Upper lobe of left lung (tissue), 6 donors: Measurements from ENCODE around the gene ZNF544. TPM values are rescaled to one million over a fixed set of nuclear protein-coding genes. Genes with fewer than 3 reads are reported as not detected.

Source experiments
- ATAC-seq, 2 donors: fragments of 200-7000 bp; cut with Tn5 transposase; one replicate each; pipeline ENCODE4 v1.9.1; 2022; ENCODE audit warnings: mild to moderate bottlenecking in 2 of 2, moderate library complexity in 2 of 2; ENCODE audit not compliant: low FRiP score in 2 of 2
- DNase-seq, 2 donors: peaks; one replicate each; pipeline ENCODE4 v3.0.0-alpha.2; 2019 to 2020
- H3K27ac ChIP-seq, 4 donors: fragments of 200-600 bp; sonication (generic); one replicate each; pipeline ENCODE4 v1.5.1; 2016 to 2019
- H3K27me3 ChIP-seq, 4 donors: fragments of 200-600 bp; sonication (generic); one replicate each; pipeline ENCODE4 v1.5.1; 2017 to 2019
- H3K36me3 ChIP-seq, 4 donors: fragments of 200-600 bp; sonication (generic); one replicate each; pipeline ENCODE4 v1.5.1; 2016 to 2019
- H3K4me1 ChIP-seq, 4 donors: fragments of 200-600 bp; sonication (generic); one replicate each; pipeline ENCODE4 v1.5.1; 2018 to 2019
- H3K4me3 ChIP-seq, 4 donors: fragments of 200-600 bp; sonication (generic); one replicate each; pipeline ENCODE4 v1.5.1; 2017 to 2019; ENCODE audit warnings: mild to moderate bottlenecking in 2 of 4, moderate library complexity in 1 of 4
- H3K9me3 ChIP-seq, 4 donors: fragments of 200-600 bp; sonication (generic); one replicate each; pipeline ENCODE4 v1.5.1; 2018 to 2019
- CTCF ChIP-seq, 6 experiments: fragments of 450-650 bp in 4 of 6; fragments of 200-600 bp in 2 of 6; sonication (generic) in 2 of 6; IDR thresholded peaks; one replicate each; pipeline ENCODE4 v1.5.1; 2016 to 2019; ENCODE audit warnings: antibody characterized with exemption in 6 of 6
- EP300 ChIP-seq, 4 donors: sonication (generic); formaldehyde crosslinking; IDR thresholded peaks; one replicate each; pipeline ENCODE4 v1.5.1; 2017; ENCODE audit warnings: antibody characterized with exemption in 4 of 4, control low read depth in 2 of 4
- POLR2A ChIP-seq, 4 donors: fragments of 450-650 bp; IDR thresholded peaks; one replicate each; pipeline ENCODE4 v1.5.1; 2016 to 2017; ENCODE audit warnings: antibody characterized with exemption in 4 of 4, mild to moderate bottlenecking in 2 of 4
- POLR2AphosphoS5 ChIP-seq, 2 donors: sonication (generic); formaldehyde crosslinking; IDR thresholded peaks; one replicate each; pipeline ENCODE4 v1.5.1; 2017; ENCODE audit warnings: antibody characterized with exemption in 2 of 2
- WGBS, 2 donors: methylation state at CpG; one replicate each; pipeline ENCODE4 v1.1.5; 2017 to 2018; 5-methylcytosine and 5-hydroxymethylcytosine counted together
- total RNA-seq, 6 donors: library from RNA; depleted of rRNA in 4 of 6; stranded (reverse); fragments of >200 nt in 4 of 6; gene quantifications; one replicate each; pipeline versions ENCODE4 v1.1.0 to v1.2.1, GENCODE V29; 2016 to 2021
- donor health status: DM: no; HTN: no; CAD: no; lungs with moderate emphysema.
- donor health status: DM: no; HTN: yes; CAD: no; lungs with severe emphysema.

The ZNF544 gene
- total RNA-seq, 6 donors from 2014 or later = 12.8 to 36.7 (median 20.8) TPM

DNA sequence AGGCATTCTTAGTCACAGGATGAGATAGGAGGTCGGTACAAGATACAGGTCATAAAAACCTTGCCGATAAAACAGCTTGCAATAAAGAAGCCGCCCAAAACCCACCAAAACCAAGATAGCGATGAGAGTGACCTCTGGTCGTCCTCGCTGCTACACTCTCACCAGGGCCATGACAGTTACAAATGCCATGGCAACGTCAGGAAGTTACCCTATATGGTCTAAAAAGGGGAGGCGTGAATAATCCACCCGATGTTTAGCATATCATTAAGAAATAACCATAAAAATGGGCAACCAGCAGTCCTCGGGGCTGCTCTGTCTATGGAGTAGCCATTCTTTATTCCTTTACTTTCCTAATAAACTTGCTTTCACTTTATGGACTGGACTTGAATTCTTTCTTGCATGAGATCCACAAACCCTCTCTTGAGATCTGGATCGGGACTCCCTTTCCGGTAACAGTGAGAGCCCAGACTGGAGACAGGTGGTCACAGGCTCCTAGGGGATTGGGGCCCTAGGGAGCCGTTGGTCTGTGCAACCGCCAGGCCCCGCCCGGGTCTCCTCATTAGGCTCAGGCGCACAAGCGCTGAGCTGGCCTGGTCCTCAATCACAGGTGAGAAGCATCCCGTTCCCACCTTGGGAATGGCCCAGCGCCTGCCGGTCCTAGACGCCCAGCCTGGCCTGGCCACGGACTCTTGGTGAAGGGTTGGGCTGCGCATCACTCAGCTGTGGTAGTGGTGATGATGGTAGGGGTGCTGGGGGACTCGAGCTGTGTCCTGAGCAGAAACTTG, 10.9 kb upstream of the ZNF544 start:
- no peak overlapping the region for H3K27ac ChIP-seq
- H3K27me3 ChIP-seq = no peaks in the 10 kb centered on the region
- peak in 1 of 2 donors; percentile 57 for ATAC-seq
- H3K36me3 ChIP-seq = peaks cover 3 to 12% (median 8%) of the 10 kb centered on the region in 4 donors
- WGBS, 2 donors = 94 to 97% methylated on average over 25 of the region's 25 CpGs
- no peaks in the 10 kb centered on the region for H3K4me1 ChIP-seq
- TF ChIP-seq EP300 (IDR thresholded peaks at IDR 0.05) = no peak
- no peak for TF ChIP-seq POLR2A (IDR thresholded peaks at IDR 0.05)
- TF ChIP-seq CTCF (IDR thresholded peaks at IDR 0.05) = no peak
- TF ChIP-seq POLR2AphosphoS5 (IDR thresholded peaks at IDR 0.05) = no peak
- H3K4me3 ChIP-seq = no peak overlapping the region
- H3K9me3 ChIP-seq = peaks cover 56 to 94% (median 78%) of the 10 kb centered on the region in 4 donors
- DNase-seq = peak in 1 of 2 donors; percentile 70

- DNase-seq (no peak), ATAC-seq (no peak)
- Histone ChIP-seq H3K9me3 (peaks cover 45 to 92% (median 69%) of the 10 kb centered on the region in 4 donors), H3K36me3 (peaks cover 0 to under 1% (median 0%) of the 10 kb centered on the region in 4 donors), H3K4me1 (no peaks in the 10 kb centered on the region), H3K27ac (no peak overlapping the region), H3K4me3 (no peak overlapping the region), H3K27me3 (no peaks in the 10 kb centered on the region)
- peak in 1 of 6 experiments; percentile 17 for TF ChIP-seq CTCF (IDR thresholded peaks at IDR 0.05)
- no peak for TF ChIP-seq POLR2A (IDR thresholded peaks at IDR 0.05)
- 39 to 55% methylated on average over 9 of the region's 9 CpGs for WGBS, 2 donors
Observed at GRCh38 chr19:58218899-58219298, 9.8 kb upstream of the ZNF544 start.

DNA sequence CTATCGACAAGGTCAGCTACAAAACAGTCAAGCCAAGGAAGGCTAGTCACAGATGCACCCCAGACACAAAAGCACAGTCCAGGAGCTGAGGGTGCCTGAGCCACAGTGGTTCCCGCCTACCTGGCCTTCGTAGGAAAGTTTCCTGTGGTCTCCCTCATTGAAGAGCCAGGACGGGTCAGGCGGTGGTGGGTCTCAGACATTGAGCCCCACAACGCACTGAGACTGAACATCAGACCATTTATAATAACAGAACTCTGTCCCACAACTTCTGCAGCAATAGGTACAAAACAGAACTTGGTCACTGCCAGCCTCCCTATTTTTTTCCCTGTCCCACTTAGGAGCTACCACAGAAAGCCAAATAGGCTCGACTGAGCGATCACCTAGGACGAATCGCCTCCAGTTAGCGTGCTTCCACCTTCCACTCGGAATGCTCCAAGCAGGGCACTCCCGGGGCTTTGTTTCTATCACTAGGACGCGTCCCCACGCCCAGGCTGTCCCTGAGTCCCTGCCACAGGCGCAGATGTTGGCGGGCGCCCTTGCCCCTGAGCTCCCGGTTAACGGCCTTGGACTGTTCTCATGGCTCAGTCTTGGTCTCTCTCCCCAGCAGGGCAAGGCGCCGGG, 640 bp upstream of the ZNF544 start:
- TF ChIP-seq POLR2AphosphoS5 (IDR thresholded peaks at IDR 0.05) (no peak), CTCF (IDR thresholded peaks at IDR 0.05) (no peak), POLR2A (IDR thresholded peaks at IDR 0.05) (no peak), EP300 (IDR thresholded peaks at IDR 0.05) (no peak)
- no peak for ATAC-seq
- peak overlapping the region; percentile 57 to 85 (median 66) for H3K4me3 ChIP-seq
- H3K27ac ChIP-seq = peak overlapping the region; percentile 68 to 91 (median 82)
- H3K27me3 ChIP-seq = no peaks in the 10 kb centered on the region
- H3K36me3 ChIP-seq = peaks cover 6 to 33% (median 26%) of the 10 kb centered on the region in 4 donors
- peaks cover 11 to 20% (median 14%) of the 10 kb centered on the region in 4 donors for H3K4me1 ChIP-seq
- WGBS, 2 donors = 12 to 21% methylated on average over 12 to 21 of the region's 23 CpGs
- peak in 1 of 2 donors; percentile 23 for DNase-seq
- peaks cover 14 to 52% (median 35%) of the 10 kb centered on the region in 4 donors for H3K9me3 ChIP-seq

- no peaks in the 10 kb centered on the region for H3K27me3 ChIP-seq
- peak overlapping the region; percentile 68 to 91 (median 82) for H3K27ac ChIP-seq
- H3K4me3 ChIP-seq = peak overlapping the region; percentile 57 to 85 (median 66)
- H3K4me1 ChIP-seq = peaks cover 11 to 20% (median 14%) of the 10 kb centered on the region in 4 donors
- DNase-seq = peak in 1 of 2 donors; percentile 58
- TF ChIP-seq POLR2A (IDR thresholded peaks at IDR 0.05) (no peak), POLR2AphosphoS5 (IDR thresholded peaks at IDR 0.05) (no peak), CTCF (IDR thresholded peaks at IDR 0.05) (no peak), EP300 (IDR thresholded peaks at IDR 0.05) (no peak)
- ATAC-seq = peak in 1 of 2 donors; percentile 6
- WGBS, 2 donors = 28 to 40% methylated on average over 3 to 13 of the region's 13 CpGs
- peaks cover 24 to 61% (median 38%) of the 10 kb centered on the region in 4 donors for H3K9me3 ChIP-seq
- H3K36me3 ChIP-seq = peaks cover 6 to 45% (median 36%) of the 10 kb centered on the region in 4 donors
Observed at GRCh38 chr19:58229255-58229639, 533 bp downstream of the ZNF544 start.
